Activated naive CD4-positive, alpha-beta T cell treated with anti-CD3 and anti-CD28 coated beads, Interleukin-2, amount 50 U/mL, for 24 hours (primary cell): ENCODE data around the gene ZFP69.

Experiments
- H3K27ac Mint-ChIP-seq: one replicate; pipeline ENCODE4 v1.8.0; 2021; ENCODE audit warnings: mild to moderate bottlenecking, mixed read lengths
- H3K27me3 Mint-ChIP-seq: one replicate; pipeline ENCODE4 v1.8.0; 2021; ENCODE audit warnings: mixed read lengths
- H3K36me3 Mint-ChIP-seq: one replicate; pipeline ENCODE4 v1.8.0; 2021; ENCODE audit warnings: mixed read lengths
- H3K4me1 Mint-ChIP-seq: one replicate; pipeline ENCODE4 v1.8.0; 2021; ENCODE audit warnings: mixed read lengths
- H3K4me3 Mint-ChIP-seq: one replicate; pipeline ENCODE4 v1.8.0; 2021; ENCODE audit warnings: mild to moderate bottlenecking, mixed read lengths
- H3K9me3 Mint-ChIP-seq: one replicate; pipeline ENCODE4 v1.8.0; 2021; ENCODE audit warnings: mixed read lengths

The ZFP69 gene

DNA sequence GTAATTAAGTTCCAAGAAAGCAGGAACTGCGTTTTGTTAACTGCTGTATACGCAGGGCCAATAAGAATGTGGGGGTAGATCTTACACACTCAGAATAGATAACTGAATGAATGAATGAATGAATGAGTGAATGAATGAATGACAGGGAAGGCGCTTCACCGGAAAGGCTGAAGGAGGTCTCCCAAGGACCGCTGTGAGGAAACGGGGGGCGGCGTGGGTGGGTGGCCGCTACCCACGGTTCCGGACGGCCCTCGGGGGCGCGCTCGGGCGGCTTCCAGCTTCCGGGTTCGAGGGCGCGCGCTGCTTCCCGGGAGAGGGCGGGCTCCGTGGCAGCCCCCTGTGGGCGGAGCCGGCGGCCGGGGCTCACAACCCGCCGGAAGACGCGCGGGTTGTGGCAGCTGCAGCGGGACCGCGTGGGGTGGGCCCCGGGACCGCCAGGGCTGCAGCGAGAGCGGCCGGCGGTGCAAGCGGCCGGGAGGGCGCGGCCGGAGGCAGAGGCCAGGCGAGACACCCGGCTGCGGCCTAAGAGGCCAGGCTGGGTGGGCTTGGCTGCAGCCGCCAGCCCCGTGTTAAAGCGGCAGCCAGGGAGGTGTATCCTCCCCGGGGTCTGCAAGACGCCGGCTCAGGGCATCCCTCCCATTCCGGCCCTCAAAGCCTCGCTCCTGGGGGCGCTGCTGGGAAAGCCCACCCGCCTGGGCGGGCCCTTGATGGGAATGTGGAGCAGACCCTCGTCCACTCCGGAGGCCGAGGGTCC lies at the start of gene ZFP69:
TSS of gene ZFP69 (plus strand) at position 367 of the 754 bp plus-strand sequence. CDS start 2,072 bp downstream, outside the sequence.
- H3K27ac Mint-ChIP-seq = peak within 1 kb of the TSS; percentile 70
- peaks cover 19% of the 10 kb centered on the region for H3K36me3 Mint-ChIP-seq
- peak within 1 kb of the TSS; percentile 87 for H3K4me3 Mint-ChIP-seq
- no peaks in the 10 kb centered on the region for H3K27me3 Mint-ChIP-seq
- H3K4me1 Mint-ChIP-seq = peaks cover 27% of the 10 kb centered on the region
- peaks cover 17% of the 10 kb centered on the region for H3K9me3 Mint-ChIP-seq

DNA sequence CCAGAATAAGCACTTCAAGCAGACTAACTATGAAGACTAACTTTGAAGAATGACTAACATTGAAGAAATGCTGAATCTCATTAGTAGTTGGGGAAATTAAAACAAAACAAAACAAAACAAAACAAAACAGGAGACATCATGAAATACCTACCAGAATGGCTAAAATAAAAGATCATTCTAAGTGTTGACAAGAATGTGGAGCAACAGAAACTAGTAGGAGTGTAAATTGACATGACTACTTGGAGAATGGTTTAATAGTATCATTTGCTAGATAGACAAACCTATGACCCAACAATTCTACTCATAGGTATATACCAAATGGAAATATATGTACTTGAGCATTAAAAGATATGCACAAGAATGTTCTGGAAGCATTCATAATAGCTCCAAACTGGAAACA lies 45.7 kb upstream of the ZFP69 start:
- H3K27ac Mint-ChIP-seq = no peak overlapping the region
- no peaks in the 10 kb centered on the region for H3K9me3 Mint-ChIP-seq
- no peaks in the 10 kb centered on the region for H3K27me3 Mint-ChIP-seq
- no peak overlapping the region for H3K4me3 Mint-ChIP-seq
- H3K4me1 Mint-ChIP-seq = no peaks in the 10 kb centered on the region
- peaks cover 4% of the 10 kb centered on the region for H3K36me3 Mint-ChIP-seq

DNA sequence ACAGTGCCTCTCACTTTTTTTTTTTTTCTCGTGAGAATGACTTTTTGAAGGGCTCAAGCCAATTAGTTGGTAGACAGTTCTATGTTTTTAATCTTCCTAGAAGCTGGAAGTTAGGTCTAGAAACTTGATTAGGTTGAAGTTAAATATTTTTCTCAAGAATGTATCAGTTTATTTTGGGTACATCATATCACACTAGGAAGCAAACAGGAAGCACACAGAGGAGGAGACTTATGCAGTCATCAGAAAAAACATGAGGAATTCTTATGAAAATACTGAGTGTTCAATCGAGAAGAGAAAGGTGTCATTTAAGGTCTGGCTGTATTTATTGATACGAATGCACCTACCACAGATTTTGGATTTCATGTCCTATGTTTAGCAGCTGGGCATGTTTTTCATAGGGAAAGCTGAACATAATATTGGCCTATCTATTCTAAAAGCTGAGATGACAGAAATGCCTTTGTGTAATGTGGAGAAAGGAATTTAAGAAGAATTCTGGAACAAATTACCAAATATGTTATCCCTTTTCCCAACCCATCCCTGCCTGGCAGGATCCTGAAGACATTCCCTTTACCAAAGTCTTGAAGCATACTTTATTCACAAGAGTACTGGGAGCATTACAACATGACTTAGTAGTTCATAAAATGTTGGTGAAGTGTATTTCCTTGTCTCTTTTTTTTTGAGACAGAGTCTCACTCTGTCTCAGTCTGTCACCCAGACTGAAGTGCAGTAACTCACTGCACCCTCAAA lies 44.3 kb upstream of the ZFP69 start:
- Mint-ChIP-seq H3K27ac (no peak overlapping the region), H3K27me3 (no peaks in the 10 kb centered on the region), H3K4me1 (no peaks in the 10 kb centered on the region), H3K9me3 (no peaks in the 10 kb centered on the region), H3K4me3 (no peak overlapping the region), H3K36me3 (no peaks in the 10 kb centered on the region)

DNA sequence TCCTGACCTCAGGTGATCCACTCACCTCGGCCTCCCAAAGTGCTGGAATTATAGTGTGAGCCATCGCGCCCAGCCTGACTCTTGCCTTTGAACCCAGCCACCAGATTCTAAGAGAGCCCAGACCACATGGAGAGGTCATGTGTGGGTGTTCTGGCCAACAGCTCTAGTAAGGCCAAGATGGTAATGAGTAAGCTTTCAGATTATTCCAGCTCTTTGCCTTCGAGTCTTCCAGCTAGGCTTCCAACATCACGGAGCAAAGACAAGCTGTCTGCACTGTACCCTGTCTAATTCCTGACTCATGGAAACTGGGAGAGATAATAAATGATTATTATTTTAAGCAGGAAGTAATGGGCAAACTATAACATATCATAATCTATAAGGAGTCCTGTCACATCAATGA lies 41.6 kb upstream of the ZFP69 start:
- Mint-ChIP-seq H3K4me3 (no peak overlapping the region), H3K27me3 (no peaks in the 10 kb centered on the region), H3K27ac (no peak overlapping the region), H3K4me1 (peaks cover 4% of the 10 kb centered on the region), H3K36me3 (no peaks in the 10 kb centered on the region), H3K9me3 (no peaks in the 10 kb centered on the region)

DNA sequence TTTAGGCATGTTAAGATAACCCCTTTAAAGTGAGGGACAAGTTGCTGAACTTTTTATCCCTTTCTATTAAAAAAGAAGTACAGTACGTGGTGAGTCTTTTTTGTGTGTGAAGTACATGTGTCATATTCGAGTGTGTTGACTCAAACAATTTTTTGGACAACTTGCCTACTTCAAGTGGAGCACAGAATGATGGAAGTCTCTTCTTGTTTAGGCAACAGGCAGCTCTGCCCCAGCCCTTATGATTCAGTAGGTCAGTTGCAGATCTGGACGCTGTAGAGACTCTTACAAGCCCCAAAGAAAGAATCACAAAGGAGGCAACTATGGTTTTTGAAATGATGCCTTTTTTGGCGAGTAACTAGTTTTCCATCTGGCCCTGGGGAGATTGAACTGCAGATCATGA lies 41.2 kb upstream of the ZFP69 start:
- H3K27ac Mint-ChIP-seq = no peak overlapping the region
- H3K9me3 Mint-ChIP-seq = no peaks in the 10 kb centered on the region
- no peaks in the 10 kb centered on the region for H3K27me3 Mint-ChIP-seq
- H3K4me1 Mint-ChIP-seq = peaks cover 4% of the 10 kb centered on the region
- no peaks in the 10 kb centered on the region for H3K36me3 Mint-ChIP-seq
- no peak overlapping the region for H3K4me3 Mint-ChIP-seq

DNA sequence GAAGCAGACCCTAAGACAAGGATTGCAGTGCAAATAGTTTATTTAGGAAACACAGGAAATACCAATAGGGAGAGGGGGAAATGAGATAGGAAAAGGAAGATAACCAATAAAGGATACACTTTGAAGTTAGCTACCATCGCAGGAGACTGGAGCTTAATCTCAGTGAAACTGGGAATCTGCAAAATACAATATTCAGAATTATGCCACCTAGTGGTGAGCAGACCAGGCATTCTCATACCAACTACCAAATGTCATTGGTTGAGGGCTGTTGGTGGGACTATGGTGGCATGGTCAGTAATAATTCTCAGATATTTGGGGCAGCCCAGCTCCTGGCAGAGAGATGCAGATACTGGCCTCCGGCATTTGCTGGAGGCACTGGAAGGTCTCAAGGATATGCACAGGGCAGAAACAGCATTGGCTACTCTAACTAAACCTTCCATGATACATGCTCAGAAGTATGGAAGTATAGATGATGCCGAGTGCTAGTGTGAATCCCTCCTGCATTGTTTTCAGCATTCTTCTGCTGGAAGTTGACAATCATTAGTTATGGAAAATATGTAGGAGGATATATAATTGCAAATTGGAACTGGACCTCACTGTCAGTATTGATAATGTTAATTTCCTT lies 38.6 kb upstream of the ZFP69 start:
- no peaks in the 10 kb centered on the region for H3K9me3 Mint-ChIP-seq
- peaks cover 4% of the 10 kb centered on the region for H3K4me1 Mint-ChIP-seq
- no peaks in the 10 kb centered on the region for H3K36me3 Mint-ChIP-seq
- H3K27ac Mint-ChIP-seq = no peak overlapping the region
- no peaks in the 10 kb centered on the region for H3K27me3 Mint-ChIP-seq
- no peak overlapping the region for H3K4me3 Mint-ChIP-seq

DNA sequence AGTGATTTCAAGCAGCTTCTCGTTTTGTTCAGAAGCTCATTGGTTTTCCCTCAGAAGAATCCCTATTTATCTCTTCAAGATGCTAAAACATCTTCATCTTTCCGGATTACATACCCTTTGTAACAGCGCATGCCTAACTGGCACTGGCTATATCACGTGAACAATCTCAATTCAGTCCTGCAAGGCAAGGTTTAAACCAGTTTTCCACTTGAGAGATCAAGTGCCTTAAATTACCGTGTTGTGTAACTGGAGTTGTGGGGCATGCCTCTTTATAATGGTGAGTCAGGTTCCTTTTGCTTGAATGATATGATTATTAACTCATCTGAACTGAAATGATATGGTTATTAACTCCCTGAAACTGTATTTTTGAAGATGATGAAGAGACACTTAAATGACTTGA lies 37.8 kb upstream of the ZFP69 start:
- no peak overlapping the region for H3K4me3 Mint-ChIP-seq
- no peaks in the 10 kb centered on the region for H3K9me3 Mint-ChIP-seq
- peaks cover 4% of the 10 kb centered on the region for H3K4me1 Mint-ChIP-seq
- peaks cover 3% of the 10 kb centered on the region for H3K36me3 Mint-ChIP-seq
- H3K27ac Mint-ChIP-seq = no peak overlapping the region
- H3K27me3 Mint-ChIP-seq = no peaks in the 10 kb centered on the region

DNA sequence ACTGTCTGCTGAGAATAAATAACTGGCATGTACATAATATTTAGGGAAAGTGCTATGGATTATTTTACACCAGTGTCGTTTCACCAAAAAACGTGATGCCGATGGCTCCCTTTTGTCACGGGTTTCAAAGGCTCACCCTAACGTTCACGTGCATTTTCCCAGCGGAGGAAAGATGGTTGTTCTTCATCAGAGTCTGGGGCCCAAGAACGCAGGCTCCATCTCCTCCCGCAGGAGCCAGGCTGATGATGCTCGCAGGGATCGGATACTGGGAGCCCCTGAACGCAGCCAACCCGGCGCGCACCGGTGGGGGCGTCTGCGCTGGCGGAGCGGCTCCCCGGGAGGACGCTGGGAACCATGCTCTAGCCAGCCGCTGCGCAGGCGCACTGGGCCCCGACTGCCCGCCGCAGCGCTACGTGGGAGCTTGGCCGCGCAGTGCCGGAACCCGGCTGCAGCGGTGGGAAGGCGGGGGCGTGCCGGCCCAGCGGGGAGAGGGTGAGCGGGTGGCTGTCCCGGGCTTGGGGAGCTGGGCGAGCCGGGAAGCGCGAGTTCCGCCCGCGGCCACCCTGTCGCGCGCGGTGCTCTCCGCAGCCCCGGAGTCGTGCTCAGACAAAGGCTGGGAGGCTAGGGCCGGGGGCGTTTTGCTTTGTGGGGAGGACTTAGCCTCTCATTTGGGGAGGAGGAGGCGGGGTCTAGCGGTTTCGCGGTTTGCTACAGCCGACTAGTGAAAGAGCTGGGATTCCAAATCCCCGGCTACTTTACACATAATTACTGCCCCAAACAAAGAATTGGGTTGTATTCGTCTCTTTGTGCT lies 27.2 kb upstream of the ZFP69 start, which contains the start of gene ZFP69B:
TSS of gene ZFP69B (plus strand) at position 793 of the 811 bp plus-strand sequence. CDS start 486 bp downstream, outside the sequence.
- Mint-ChIP-seq H3K27me3 (no peaks in the 10 kb centered on the region), H3K4me3 (peak within 1 kb of the TSS; percentile 91), H3K36me3 (peaks cover 40% of the 10 kb centered on the region), H3K27ac (peak within 1 kb of the TSS; percentile 97), H3K9me3 (peaks cover 25% of the 10 kb centered on the region), H3K4me1 (peaks cover 36% of the 10 kb centered on the region)

DNA sequence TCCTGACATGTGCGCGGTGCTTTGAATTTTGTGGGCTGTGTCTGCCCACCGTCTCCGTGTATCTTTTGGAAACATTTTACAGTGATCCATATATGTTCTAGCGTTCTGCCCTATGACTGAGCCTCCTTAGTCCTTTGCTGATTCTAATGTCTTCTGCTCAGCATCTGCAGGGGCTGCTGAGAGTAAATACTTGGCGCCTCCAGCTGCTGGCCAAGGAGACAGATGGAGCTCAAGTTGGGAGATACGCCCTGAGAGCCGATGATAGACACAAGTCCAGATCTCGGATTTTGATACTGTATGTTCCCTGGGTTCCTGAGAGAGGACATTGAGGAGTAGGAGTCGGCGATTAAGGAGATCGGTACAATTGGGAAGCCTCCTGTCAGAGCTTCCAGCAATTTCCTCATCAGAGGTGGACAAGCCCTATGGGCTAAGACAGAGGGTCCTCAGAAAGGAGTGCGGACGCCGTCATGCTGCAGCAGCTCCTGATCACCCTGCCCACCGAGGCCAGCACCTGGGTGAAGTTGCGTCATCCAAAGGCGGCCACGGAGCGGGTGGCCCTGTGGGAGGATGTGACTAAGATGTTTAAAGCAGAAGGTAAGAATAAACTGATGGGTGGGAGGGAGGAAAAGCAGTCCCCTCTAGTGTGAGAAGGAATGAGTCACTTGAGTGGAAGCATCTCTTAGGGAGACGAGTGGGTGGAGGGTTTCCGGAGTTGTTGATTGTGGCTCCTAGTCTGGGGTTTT lies 26.4 kb upstream of the ZFP69 start:
- H3K36me3 Mint-ChIP-seq = peaks cover 43% of the 10 kb centered on the region
- H3K4me1 Mint-ChIP-seq = peaks cover 39% of the 10 kb centered on the region
- H3K4me3 Mint-ChIP-seq = peak overlapping the region; percentile 91
- H3K27ac Mint-ChIP-seq = peak overlapping the region; percentile 97
- no peaks in the 10 kb centered on the region for H3K27me3 Mint-ChIP-seq
- peaks cover 22% of the 10 kb centered on the region for H3K9me3 Mint-ChIP-seq

DNA sequence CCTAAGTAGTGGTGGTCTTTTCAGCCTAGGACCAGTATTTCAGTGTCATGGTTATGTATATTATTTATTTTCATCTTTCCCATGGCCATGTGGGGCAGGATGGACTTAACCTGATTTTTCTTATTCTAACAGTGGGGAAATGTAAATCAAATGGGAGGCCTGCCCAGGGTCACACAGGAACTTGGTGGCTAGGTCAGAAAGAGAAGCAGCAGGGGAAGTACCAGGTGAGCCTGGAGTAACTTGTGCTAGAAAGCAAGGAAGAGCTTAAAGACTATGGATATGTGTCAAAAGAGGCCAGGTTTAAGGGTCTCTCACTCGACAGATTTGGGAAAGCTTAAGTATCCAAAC lies 25.9 kb upstream of the ZFP69 start:
- Mint-ChIP-seq H3K9me3 (peaks cover 20% of the 10 kb centered on the region), H3K27me3 (no peaks in the 10 kb centered on the region), H3K36me3 (peaks cover 43% of the 10 kb centered on the region), H3K4me1 (peaks cover 39% of the 10 kb centered on the region), H3K4me3 (peak overlapping the region; percentile 91), H3K27ac (peak overlapping the region; percentile 97)

DNA sequence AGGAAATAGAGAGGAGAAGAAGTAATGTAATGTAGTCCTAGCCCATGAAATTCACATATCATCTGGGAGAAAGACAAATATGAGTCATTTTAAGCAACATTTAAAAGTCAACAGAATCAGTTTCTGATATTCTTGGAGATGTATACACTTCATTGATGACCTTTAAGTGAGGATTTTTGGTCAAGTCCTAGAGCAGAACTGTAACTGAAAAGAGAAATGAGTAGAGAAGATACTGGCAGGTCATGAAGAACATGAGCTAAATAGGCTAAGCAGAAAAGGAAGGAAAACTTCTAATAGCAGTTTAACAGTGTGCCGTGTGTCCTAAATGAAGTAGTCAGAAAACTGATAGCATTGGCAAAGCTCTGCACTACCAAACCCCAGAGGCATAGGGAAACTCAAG lies 22.2 kb upstream of the ZFP69 start:
- Mint-ChIP-seq H3K27ac (no peak overlapping the region), H3K36me3 (peaks cover 76% of the 10 kb centered on the region), H3K4me1 (peaks cover 30% of the 10 kb centered on the region), H3K4me3 (peak overlapping the region; percentile 53), H3K9me3 (peaks cover 46% of the 10 kb centered on the region), H3K27me3 (no peaks in the 10 kb centered on the region)

DNA sequence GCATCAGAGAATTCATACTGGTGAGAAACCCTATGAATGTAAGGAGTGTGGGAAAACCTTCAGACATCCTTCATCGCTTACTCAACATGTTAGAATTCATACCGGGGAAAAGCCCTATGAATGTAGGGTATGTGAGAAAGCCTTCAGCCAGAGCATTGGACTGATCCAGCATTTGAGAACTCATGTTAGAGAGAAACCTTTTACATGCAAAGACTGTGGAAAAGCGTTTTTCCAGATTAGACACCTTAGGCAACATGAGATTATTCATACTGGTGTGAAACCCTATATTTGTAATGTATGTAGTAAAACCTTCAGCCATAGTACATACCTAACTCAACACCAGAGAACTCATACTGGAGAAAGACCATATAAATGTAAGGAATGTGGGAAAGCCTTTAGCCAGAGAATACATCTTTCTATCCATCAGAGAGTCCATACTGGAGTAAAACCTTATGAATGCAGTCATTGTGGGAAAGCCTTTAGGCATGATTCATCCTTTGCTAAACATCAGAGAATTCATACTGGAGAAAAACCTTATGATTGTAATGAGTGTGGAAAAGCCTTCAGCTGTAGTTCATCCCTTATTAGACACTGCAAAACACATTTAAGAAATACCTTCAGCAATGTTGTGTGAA lies 14.0 kb upstream of the ZFP69 start:
- Mint-ChIP-seq H3K27ac (no peak overlapping the region), H3K36me3 (peaks cover 59% of the 10 kb centered on the region), H3K4me3 (no peak overlapping the region), H3K4me1 (no peaks in the 10 kb centered on the region), H3K27me3 (no peaks in the 10 kb centered on the region), H3K9me3 (peaks cover 42% of the 10 kb centered on the region)

DNA sequence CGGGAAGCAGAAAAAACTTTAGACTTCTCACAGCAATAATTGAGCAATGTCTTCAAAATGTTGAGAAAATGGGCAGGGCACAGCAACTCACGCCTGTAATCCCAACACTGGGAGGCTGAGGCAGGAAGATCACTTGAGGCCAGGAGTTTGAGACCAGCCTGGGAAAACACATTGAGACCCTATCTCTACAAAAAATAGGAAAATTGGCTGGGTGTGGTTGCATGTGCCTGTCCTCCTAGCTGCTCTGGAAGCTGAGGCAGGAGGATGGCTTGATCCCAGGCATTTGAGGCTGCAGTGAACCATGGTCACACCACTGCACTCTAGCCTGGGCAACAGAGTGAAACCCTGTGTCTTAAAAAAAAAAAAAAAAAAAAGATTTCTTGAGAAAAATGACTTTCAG lies 7.8 kb upstream of the ZFP69 start:
- H3K27me3 Mint-ChIP-seq = no peaks in the 10 kb centered on the region
- H3K4me3 Mint-ChIP-seq = no peak overlapping the region
- no peaks in the 10 kb centered on the region for H3K4me1 Mint-ChIP-seq
- H3K36me3 Mint-ChIP-seq = peaks cover 37% of the 10 kb centered on the region
- peaks cover 37% of the 10 kb centered on the region for H3K9me3 Mint-ChIP-seq
- H3K27ac Mint-ChIP-seq = no peak overlapping the region

DNA sequence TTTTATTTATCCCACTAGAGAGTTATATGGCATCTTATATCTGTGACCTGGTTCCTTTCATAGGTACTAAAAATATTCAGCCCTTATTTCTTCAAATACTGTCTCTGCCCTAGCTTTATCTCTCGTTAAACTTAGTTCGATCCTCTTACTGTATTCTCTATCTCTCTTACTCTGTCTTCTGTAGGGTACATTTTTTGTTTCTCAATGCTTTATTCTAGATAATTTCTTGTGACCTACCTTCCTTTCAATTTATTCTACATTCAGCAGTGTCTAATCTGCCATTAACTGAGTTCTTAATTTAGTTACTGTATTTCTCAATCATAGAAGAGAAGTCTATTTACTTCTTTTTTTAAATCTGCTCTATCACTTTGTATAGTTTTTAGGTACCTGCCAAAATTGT lies 1.8 kb upstream of the ZFP69 start:
- H3K36me3 Mint-ChIP-seq = peaks cover 19% of the 10 kb centered on the region
- H3K4me1 Mint-ChIP-seq = peaks cover 27% of the 10 kb centered on the region
- no peaks in the 10 kb centered on the region for H3K27me3 Mint-ChIP-seq
- H3K27ac Mint-ChIP-seq = no peak overlapping the region
- H3K9me3 Mint-ChIP-seq = peaks cover 23% of the 10 kb centered on the region
- no peak overlapping the region for H3K4me3 Mint-ChIP-seq
